NCI-H526 treated with DMSO at 0.1 percent for 48 hours (cell line): Measurements from ENCODE around the gene ZNF771.

ENCODE experiments used
- DNase-seq: peaks from one replicate; lab custom pipeline; 2025; lab: John Stamatoyannopoulos, UW

The ZNF771 gene

DNA sequence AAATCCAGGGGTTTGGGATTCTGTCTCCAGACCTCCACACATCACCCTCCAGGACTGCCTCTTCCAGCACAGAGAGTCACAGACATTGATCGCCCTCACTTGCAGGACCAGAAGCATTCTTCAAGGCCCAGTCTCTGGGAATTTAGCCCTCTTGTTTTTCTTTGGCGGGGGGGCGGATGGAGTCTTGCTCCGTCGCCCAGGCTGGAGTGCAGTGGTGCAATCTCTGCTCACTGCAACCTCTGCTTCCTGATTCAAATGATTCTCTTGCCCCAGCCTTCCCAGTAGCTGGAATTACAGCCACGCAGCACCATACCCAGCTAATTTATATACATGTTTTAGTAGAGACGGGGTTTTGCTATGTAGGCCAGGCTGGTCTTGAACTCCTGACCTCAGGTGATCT lies 56.7 kb downstream of the ZNF771 start:
- DNase-seq = no peak
